ENCODE measurements around the gene ACP4.
"Not testable (repeated sequence)": the region's sequence is repeated elsewhere in the genome, so short reads cannot be mapped to it uniquely, and the experiment has no call there.

DNA sequence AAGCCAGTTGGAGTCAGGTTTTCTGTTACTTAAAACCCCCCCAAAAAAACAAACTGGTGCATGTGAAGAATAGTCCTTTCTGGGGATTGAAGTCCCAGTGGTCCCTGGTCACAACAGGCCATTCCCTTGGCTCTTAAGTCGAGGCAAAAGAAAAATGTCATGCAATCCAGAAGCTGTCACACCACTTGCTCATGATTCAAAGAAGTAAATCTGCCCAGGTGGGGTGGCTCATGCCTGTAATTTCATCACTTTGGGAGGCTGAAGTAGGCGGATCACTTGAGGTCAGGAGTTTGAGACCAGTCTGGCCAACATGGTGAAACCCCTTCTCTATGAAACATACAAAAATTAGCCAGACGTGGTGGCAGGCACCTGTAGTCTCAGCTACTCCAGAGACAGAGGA lies 28.7 kb upstream of the ACP4 start:
- TF ChIP-seq, protein P1, sequence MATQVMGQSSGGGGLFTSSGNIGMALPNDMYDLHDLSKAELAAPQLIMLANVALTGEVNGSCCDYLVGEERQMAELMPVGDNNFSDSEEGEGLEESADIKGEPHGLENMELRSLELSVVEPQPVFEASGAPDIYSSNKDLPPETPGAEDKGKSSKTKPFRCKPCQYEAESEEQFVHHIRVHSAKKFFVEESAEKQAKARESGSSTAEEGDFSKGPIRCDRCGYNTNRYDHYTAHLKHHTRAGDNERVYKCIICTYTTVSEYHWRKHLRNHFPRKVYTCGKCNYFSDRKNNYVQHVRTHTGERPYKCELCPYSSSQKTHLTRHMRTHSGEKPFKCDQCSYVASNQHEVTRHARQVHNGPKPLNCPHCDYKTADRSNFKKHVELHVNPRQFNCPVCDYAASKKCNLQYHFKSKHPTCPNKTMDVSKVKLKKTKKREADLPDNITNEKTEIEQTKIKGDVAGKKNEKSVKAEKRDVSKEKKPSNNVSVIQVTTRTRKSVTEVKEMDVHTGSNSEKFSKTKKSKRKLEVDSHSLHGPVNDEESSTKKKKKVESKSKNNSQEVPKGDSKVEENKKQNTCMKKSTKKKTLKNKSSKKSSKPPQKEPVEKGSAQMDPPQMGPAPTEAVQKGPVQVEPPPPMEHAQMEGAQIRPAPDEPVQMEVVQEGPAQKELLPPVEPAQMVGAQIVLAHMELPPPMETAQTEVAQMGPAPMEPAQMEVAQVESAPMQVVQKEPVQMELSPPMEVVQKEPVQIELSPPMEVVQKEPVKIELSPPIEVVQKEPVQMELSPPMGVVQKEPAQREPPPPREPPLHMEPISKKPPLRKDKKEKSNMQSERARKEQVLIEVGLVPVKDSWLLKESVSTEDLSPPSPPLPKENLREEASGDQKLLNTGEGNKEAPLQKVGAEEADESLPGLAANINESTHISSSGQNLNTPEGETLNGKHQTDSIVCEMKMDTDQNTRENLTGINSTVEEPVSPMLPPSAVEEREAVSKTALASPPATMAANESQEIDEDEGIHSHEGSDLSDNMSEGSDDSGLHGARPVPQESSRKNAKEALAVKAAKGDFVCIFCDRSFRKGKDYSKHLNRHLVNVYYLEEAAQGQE (IDR thresholded peaks at IDR 0.05; ENCODE audit: unreplicated experiment): not testable (repeated sequence)
- TF ChIP-seq, protein P2, sequence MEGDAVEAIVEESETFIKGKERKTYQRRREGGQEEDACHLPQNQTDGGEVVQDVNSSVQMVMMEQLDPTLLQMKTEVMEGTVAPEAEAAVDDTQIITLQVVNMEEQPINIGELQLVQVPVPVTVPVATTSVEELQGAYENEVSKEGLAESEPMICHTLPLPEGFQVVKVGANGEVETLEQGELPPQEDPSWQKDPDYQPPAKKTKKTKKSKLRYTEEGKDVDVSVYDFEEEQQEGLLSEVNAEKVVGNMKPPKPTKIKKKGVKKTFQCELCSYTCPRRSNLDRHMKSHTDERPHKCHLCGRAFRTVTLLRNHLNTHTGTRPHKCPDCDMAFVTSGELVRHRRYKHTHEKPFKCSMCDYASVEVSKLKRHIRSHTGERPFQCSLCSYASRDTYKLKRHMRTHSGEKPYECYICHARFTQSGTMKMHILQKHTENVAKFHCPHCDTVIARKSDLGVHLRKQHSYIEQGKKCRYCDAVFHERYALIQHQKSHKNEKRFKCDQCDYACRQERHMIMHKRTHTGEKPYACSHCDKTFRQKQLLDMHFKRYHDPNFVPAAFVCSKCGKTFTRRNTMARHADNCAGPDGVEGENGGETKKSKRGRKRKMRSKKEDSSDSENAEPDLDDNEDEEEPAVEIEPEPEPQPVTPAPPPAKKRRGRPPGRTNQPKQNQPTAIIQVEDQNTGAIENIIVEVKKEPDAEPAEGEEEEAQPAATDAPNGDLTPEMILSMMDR (conservative IDR thresholded peaks at IDR 0.05; ENCODE audit: low read depth in 2 of 2): not testable (repeated sequence)

Measured in GM23338 (cell line).